ENCODE results near the gene EFCAB6.

GRCh38 chr22:43541462-43542407 lies 270.4 kb downstream of the EFCAB6 start:
- TF ChIP-seq CTCF (IDR thresholded peaks at IDR 0.05), result no peak
- no peak for TF ChIP-seq REST (IDR thresholded peaks at IDR 0.05; ENCODE audit: insufficient read depth in 1 of 2, low read depth in 2 of 2, low read length in 1 of 2)
